ENCODE data around the gene CYP4F3.
"Not testable (repeated sequence)": the region's sequence is repeated elsewhere in the genome, so short reads cannot be mapped to it uniquely, and the experiment has no call there.

Gene CYP4F3

GRCh38 chr19:15669440-15669839 is 28.7 kb downstream of the CYP4F3 start:
- no peak for DNase-seq (ENCODE audit: low read depth)

DNA sequence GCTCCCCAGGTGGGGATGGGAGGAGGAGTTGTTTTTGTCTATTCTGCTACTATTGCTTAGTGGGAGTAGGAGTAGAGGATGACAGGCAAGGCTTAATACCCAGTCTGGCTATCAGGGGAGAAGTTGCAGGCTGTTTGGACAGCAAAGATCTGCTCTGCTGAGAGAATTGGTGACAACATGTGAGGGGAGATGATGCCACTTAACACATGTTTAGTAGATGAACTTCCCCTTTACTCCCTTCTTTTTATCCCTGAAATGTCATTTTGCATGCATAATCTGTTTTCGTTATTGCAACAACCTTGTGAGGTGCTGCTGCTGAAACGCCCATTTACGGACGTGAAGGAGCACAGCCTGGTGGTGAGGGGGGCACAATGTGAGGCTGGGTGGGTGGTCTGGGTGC is 29.2 kb downstream of the CYP4F3 start:
- no peak for DNase-seq (ENCODE audit: low read depth)

- no peak for DNase-seq (ENCODE audit: low read depth)
Observed at GRCh38 chr19:15671237-15671821, 30.6 kb downstream of the CYP4F3 start.

- DNase-seq (ENCODE audit: low read depth): no peak
Observed at GRCh38 chr19:15671891-15672579, 31.3 kb downstream of the CYP4F3 start.

GRCh38 chr19:15672580-15673175 is 32.0 kb downstream of the CYP4F3 start, which contains the start of gene CYP4F12:
Gene CYP4F12, plus strand, starts transcription at chr19:15673087. Its CDS starts 443 bp downstream, at chr19:15673530.
- no peak for DNase-seq (ENCODE audit: low read depth)

- no peak for DNase-seq (ENCODE audit: low read depth)
Observed at GRCh38 chr19:15673176-15673654, 32.5 kb downstream of the CYP4F3 start.

GRCh38 chr19:15675560-15675959 is 34.9 kb downstream of the CYP4F3 start:
- DNase-seq (ENCODE audit: low read depth): no peak

DNA sequence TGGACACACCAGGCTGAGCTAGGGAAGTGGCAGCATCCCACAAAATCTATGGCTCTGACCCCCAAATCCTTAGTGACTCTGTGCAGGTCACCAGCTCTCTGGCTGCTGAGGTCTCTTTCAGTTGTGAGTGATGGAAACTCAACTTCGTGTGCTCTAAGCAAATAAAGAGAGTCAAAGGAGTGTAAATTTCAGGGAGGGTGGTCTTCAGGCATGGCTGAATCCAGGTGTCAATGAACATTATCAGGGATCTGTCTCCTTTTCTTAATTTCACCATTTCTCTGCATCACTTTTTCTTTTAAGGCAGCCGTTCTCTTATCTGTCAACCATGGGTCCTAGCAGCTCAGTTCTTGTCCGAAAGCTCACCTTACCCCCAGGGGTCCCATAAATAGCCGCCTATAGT is 38.4 kb downstream of the CYP4F3 start:
- DNase-seq (ENCODE audit: low read depth): no peak

- DNase-seq (ENCODE audit: low read depth): not testable (repeated sequence)
Observed at GRCh38 chr19:15679865-15680264, 39.2 kb downstream of the CYP4F3 start.

- DNase-seq (ENCODE audit: low read depth): no peak
Observed at GRCh38 chr19:15680478-15681322, 40.0 kb downstream of the CYP4F3 start.

DNA sequence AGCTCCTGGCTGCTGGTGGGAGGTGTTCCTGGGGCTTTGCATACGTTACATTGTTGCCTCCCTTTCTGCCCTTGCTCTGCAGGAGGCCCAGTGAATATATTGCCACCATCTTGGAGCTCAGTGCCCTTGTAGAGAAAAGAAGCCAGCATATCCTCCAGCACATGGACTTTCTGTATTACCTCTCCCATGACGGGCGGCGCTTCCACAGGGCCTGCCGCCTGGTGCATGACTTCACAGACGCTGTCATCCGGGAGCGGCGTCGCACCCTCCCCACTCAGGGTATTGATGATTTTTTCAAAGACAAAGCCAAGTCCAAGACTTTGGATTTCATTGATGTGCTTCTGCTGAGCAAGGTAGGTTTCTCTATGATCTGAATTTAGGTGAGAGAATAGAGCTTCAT is 42.7 kb downstream of the CYP4F3 start:
- DNase-seq (ENCODE audit: low read depth): no peak

GRCh38 chr19:15684828-15685227 is 44.1 kb downstream of the CYP4F3 start:
- no peak for DNase-seq (ENCODE audit: low read depth)

GRCh38 chr19:15696654-15697194 is 56.0 kb downstream of the CYP4F3 start:
- no peak for DNase-seq (ENCODE audit: low read depth)

DNA sequence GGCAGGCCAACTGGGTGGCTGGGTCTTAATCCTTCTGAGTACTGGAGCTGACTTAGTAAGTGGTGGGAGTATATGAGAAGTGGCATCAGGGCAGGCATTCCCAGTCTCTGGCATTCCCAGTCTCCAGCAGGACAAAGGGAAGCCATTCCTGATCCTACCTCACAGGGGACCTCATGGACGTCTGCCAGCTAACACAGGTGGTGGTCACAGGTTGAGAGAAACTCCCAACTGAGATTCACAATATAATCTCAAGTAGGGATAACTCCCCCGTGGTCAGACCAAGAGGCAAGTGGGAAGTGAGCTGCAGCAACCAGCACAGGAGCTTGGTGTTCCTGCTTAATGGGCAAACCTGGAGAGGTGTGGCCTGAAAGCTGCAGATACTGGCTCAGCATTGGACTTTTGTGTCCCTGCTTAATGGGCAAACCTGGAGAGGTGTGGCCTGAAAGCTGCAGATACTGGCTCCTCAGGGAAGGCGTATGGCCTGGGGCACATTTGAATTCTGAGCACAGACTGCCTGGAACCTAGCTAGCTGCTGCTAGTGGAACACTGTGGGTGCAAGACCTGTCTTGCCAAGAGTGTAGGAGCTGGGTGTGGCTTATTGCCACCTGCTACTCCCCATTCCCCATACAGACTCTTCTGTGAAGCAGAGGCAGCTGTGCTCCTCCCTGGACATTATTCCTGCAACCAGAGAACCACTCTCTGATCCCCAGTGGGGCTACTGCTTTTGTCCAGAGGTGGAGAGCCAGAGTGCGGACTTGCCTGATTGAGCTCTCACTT is 61.2 kb downstream of the CYP4F3 start:
- DNase-seq (ENCODE audit: low read depth): no peak

DNA sequence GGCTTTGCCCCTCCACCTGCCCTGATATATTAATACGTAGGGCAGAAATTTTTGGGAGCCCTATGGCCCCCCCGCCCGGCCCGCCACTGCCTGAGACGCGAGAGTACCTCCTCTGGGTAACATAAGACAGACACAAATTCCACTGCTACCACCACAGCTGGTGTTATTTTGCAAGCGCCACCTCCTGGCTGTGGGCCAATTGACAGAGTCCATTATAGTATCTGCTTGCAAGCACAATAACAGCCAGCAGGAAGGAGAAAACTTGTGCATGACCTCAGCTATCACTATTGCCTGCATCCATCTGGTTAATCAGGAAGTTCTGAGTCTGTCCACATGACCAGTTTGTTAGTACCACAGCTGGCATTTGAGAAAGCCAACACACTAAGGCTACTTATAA is 61.8 kb downstream of the CYP4F3 start:
- DNase-seq (ENCODE audit: low read depth): no peak

All from stimulated activated CD4-positive, alpha-beta T cell treated with anti-CD3 and anti-CD28 coated beads, Interleukin-2, amount 100 ng/mL, for 4 hours (primary cell).